Activated CD8-positive, alpha-beta T cell treated with anti-CD3 and anti-CD28 coated beads for 36 hours (primary cell): ENCODE results near the gene ADGRG6. TPM values are rescaled to one million over a fixed set of nuclear protein-coding genes. Genes with fewer than 3 reads are reported as not detected.
"Not testable (repeated sequence)": the region's sequence is repeated elsewhere in the genome, so short reads cannot be mapped to it uniquely, and the experiment has no call there.

Source experiments
- ATAC-seq: fragments of 200-7000 bp; cut with Tn5 transposase; one replicate; pipeline ENCODE4 v1.10.0; 2021; ENCODE audit warnings: mild to moderate bottlenecking, moderate library complexity
- CTCF ChIA-PET: fragments of 350-600 bp; sonication (Branson Sonifier 250); formaldehyde crosslinking; loops from one replicate; lab custom pipeline; 2021; ENCODE audit warnings: antibody characterized with exemption; lab: Charles Lee
- POLR2A ChIA-PET: fragments of 350-600 bp; sonication (Branson Sonifier 250); formaldehyde crosslinking; loops from one replicate; lab custom pipeline; 2021; ENCODE audit warnings: antibody characterized with exemption; lab: Charles Lee
- DNase-seq: peaks from one replicate; pipeline ENCODE4 v3.0.0-alpha.2; 2020
- H3K27ac Mint-ChIP-seq: one replicate; pipeline ENCODE4 v1.8.0; 2021; ENCODE audit warnings: mild to moderate bottlenecking, mixed read lengths
- H3K27me3 Mint-ChIP-seq: one replicate; pipeline ENCODE4 v1.8.0; 2021; ENCODE audit warnings: mixed read lengths
- H3K36me3 Mint-ChIP-seq: one replicate; pipeline ENCODE4 v1.8.0; 2021; ENCODE audit warnings: low read depth, mixed read lengths
- H3K4me1 Mint-ChIP-seq: one replicate; pipeline ENCODE4 v1.8.0; 2021; ENCODE audit warnings: low read depth, mixed read lengths
- H3K4me3 Mint-ChIP-seq: one replicate; pipeline ENCODE4 v1.8.0; 2021; ENCODE audit warnings: mild to moderate bottlenecking, moderate library complexity, mixed read lengths
- H3K9me3 Mint-ChIP-seq: one replicate; pipeline ENCODE4 v1.8.0; 2021; ENCODE audit warnings: mixed read lengths
- CTCF ChIP-seq: fragments of 200-600 bp; IDR thresholded peaks from one replicate; pipeline ENCODE4 v1.8.0; 2022; ENCODE audit warnings: antibody characterized with exemption, mild to moderate bottlenecking
- intact Hi-C: fragments of 100-400 bp; cut with micrococcal nuclease; formaldehyde crosslinking; loops from one replicate; pipeline ENCODE4 v1.10.0; 2022
- total RNA-seq, 2 experiments: library from RNA; stranded (reverse); gene quantifications; one replicate each; pipeline ENCODE4 v1.2.3, GENCODE V29; 2021

Gene ADGRG6
- total RNA-seq, 2 experiments from 2014 or later = 1.3 to 1.5 TPM

- Mint-ChIP-seq H3K27me3 (peaks cover 3% of the 10 kb centered on the region), H3K4me3 (no peak overlapping the region), H3K36me3 (no peaks in the 10 kb centered on the region), H3K4me1 (no peaks in the 10 kb centered on the region), H3K9me3 (no peaks in the 10 kb centered on the region), H3K27ac (no peak overlapping the region)
- CTCF ChIA-PET = no interaction called here
- no peak for TF ChIP-seq CTCF
- intact Hi-C loops = no loop called here
- DNase-seq = no peak
- POLR2A ChIA-PET = no interaction called here
- no peak for ATAC-seq
These were observed 43.5 kb downstream of the ADGRG6 start for GRCh38 chr6:142345261-142345660.

- ATAC-seq, H3K9me3 Mint-ChIP-seq, H3K27ac Mint-ChIP-seq, H3K4me1 Mint-ChIP-seq, POLR2A ChIA-PET, intact Hi-C loops, H3K27me3 Mint-ChIP-seq, DNase-seq, H3K36me3 Mint-ChIP-seq, H3K4me3 Mint-ChIP-seq: not testable (repeated sequence)
- CTCF ChIA-PET = interaction anchor here (0.9 kb wide), 1 partner anchor 11 kb away, joined by 3 read pairs; no protein-coding TSS in a partner anchor
These were observed 44.4 kb downstream of the ADGRG6 start for GRCh38 chr6:142346166-142346565.

GRCh38 chr6:142349215-142349823 is 47.5 kb downstream of the ADGRG6 start:
- DNase-seq (no peak), ATAC-seq (no peak)
- H3K36me3 Mint-ChIP-seq = no peaks in the 10 kb centered on the region
- no peaks in the 10 kb centered on the region for H3K4me1 Mint-ChIP-seq
- no peak overlapping the region for H3K4me3 Mint-ChIP-seq
- TF ChIP-seq CTCF = no peak
- peaks cover 1% of the 10 kb centered on the region for H3K27me3 Mint-ChIP-seq
- ChIA-PET POLR2A (no interaction called here), CTCF (no interaction called here)
- no peaks in the 10 kb centered on the region for H3K9me3 Mint-ChIP-seq
- intact Hi-C loops = no loop called here
- no peak overlapping the region for H3K27ac Mint-ChIP-seq

GRCh38 chr6:142350309-142350708 is 48.5 kb downstream of the ADGRG6 start:
- H3K9me3 Mint-ChIP-seq = no peaks in the 10 kb centered on the region
- POLR2A ChIA-PET = no interaction called here

GRCh38 chr6:142353690-142354089 is 51.9 kb downstream of the ADGRG6 start:
- no peak for TF ChIP-seq CTCF
- Mint-ChIP-seq H3K27ac (no peak overlapping the region), H3K4me1 (peaks cover 22% of the 10 kb centered on the region), H3K36me3 (no peaks in the 10 kb centered on the region), H3K9me3 (no peaks in the 10 kb centered on the region), H3K27me3 (no peaks in the 10 kb centered on the region), H3K4me3 (no peak overlapping the region)
- no peak for DNase-seq
- CTCF ChIA-PET = interaction anchor here (1.0 kb wide), 1 partner anchor 17 kb away, joined by 3 read pairs; no protein-coding TSS in a partner anchor
- no peak for ATAC-seq
- intact Hi-C loops = no loop called here
- POLR2A ChIA-PET = no interaction called here

More at GRCh38 chr6:142350309-142350708, 48.5 kb downstream of the ADGRG6 start:
- no peak for ATAC-seq
- H3K4me1 Mint-ChIP-seq = no peaks in the 10 kb centered on the region
- CTCF ChIA-PET = interaction anchor here (1.3 kb wide), 1 partner anchor 11 kb away, joined by 3 read pairs; no protein-coding TSS in a partner anchor
- TF ChIP-seq CTCF = no peak
- no peak for DNase-seq
- no peak overlapping the region for H3K27ac Mint-ChIP-seq
- intact Hi-C loops = no loop called here
- no peak overlapping the region for H3K4me3 Mint-ChIP-seq
- no peaks in the 10 kb centered on the region for H3K36me3 Mint-ChIP-seq
- no peaks in the 10 kb centered on the region for H3K27me3 Mint-ChIP-seq
